Endothelial cell of umbilical vein (primary cell): ENCODE measurements around the gene MYO1C.

ENCODE experiments used
- CTCF ChIP-seq, 2 donors: IDR thresholded peaks; 1 replicate in 1 of 2; 2 replicates in 1 of 2; pipeline ENCODE4 v1.5.1; 2011; ENCODE audit warnings: low read length in 2 of 2, mild to moderate bottlenecking in 2 of 2, moderate library complexity in 2 of 2, control low read depth in 1 of 2, inconsistent platforms in 1 of 2, low read depth in 1 of 2; ENCODE audit not compliant: insufficient read depth in 1 of 2; ENCODE audit errors: extremely low read depth in 1 of 2
- MAX ChIP-seq: IDR thresholded peaks from 2 replicates; pipeline ENCODE4 v1.6.1; 2011; ENCODE audit not compliant: insufficient read depth, insufficient read length
- POLR2A ChIP-seq: IDR thresholded peaks from 2 replicates; pipeline ENCODE4 v1.6.1; 2012; ENCODE audit warnings: low read depth, mild to moderate bottlenecking, control low read depth, low read length
- POLR2AphosphoS5 ChIP-seq: IDR thresholded peaks from 2 replicates; pipeline ENCODE4 v1.6.1; 2012; ENCODE audit warnings: low read depth, mild to moderate bottlenecking, control low read depth, low read length, moderate library complexity; ENCODE audit not compliant: insufficient read depth

- TF ChIP-seq CTCF (IDR thresholded peaks at IDR 0.05; ENCODE audit: extremely low read depth in 1 of 2, insufficient read depth in 1 of 2, low read depth in 1 of 2, low read length in 2 of 2) (no peak), POLR2AphosphoS5 (peak; percentile 98), POLR2A (peak; percentile 86), MAX (no peak)
Measured at GRCh38 chr17:1516388-1517161, 24.1 kb upstream of the MYO1C start, which contains the start of gene INPP5K.
